Uterus (tissue), 2 donors: ENCODE measurements around the gene MGST2.

Source experiments
- CTCF ChIP-seq, 4 experiments: fragments of 200-600 bp in 2 of 4; fragments of 450-650 bp in 2 of 4; sonication (generic) in 2 of 4; IDR thresholded peaks; one replicate each; pipeline ENCODE4 v1.5.1; 2016 to 2019; ENCODE audit warnings: antibody characterized with exemption in 4 of 4, mild to moderate bottlenecking in 2 of 4, moderate library complexity in 1 of 4
- POLR2A ChIP-seq, 2 donors: fragments of 450-650 bp; IDR thresholded peaks; one replicate each; pipeline ENCODE4 v1.6.1; 2016; ENCODE audit warnings: antibody characterized with exemption in 2 of 2, mild to moderate bottlenecking in 1 of 2, moderate library complexity in 1 of 2

GRCh38 chr4:139651282-139652194 is 14.1 kb upstream of the MGST2 start:
- TF ChIP-seq POLR2A (IDR thresholded peaks at IDR 0.05) (no peak), CTCF (IDR thresholded peaks at IDR 0.05) (peak; percentile 86 to 93 (median 90))
